ENCODE measurements around the gene GLIPR2.

- TF ChIP-seq POLR2AphosphoS5 (IDR thresholded peaks at IDR 0.05) (peak in 1 of 3 donors; percentile 70), CTCF (IDR thresholded peaks at IDR 0.05 in 8 of 11, conservative IDR thresholded peaks at IDR 0.05 in 3 of 11) (no peak)
Measured at GRCh38 chr9:36140086-36141084, 3.9 kb downstream of the GLIPR2 start.
